NB4 (cell line): ENCODE data around the gene DIDO1.

Experiments
- DNase-seq: peaks from one replicate; pipeline ENCODE4 v3.0.0; 2010; ENCODE audit warnings: low read depth
- H3K4me3 ChIP-seq: one replicate; pipeline ENCODE4 v1.5.1; 2011; ENCODE audit warnings: mild to moderate bottlenecking, low read depth, low read length, moderate library complexity
- MYC ChIP-seq: IDR thresholded peaks from 2 replicates; pipeline ENCODE4 v1.6.1; 2011; ENCODE audit warnings: low read depth, low read length
- POLR2A ChIP-seq: IDR thresholded peaks from 2 replicates; pipeline ENCODE4 v1.6.1; 2011; ENCODE audit warnings: mild to moderate bottlenecking; ENCODE audit not compliant: insufficient read length; ENCODE audit errors: extremely low read depth
- TF ChIP-seq, protein P1 (sequence below): IDR thresholded peaks from one replicate; pipeline ENCODE4 v1.5.1; 2012; ENCODE audit warnings: low read depth, low read length
- TF ChIP-seq, protein P2 (sequence below): IDR thresholded peaks from 2 replicates; pipeline ENCODE4 v1.6.1; 2011; ENCODE audit warnings: low read depth, low read length

The DIDO1 gene

DNA sequence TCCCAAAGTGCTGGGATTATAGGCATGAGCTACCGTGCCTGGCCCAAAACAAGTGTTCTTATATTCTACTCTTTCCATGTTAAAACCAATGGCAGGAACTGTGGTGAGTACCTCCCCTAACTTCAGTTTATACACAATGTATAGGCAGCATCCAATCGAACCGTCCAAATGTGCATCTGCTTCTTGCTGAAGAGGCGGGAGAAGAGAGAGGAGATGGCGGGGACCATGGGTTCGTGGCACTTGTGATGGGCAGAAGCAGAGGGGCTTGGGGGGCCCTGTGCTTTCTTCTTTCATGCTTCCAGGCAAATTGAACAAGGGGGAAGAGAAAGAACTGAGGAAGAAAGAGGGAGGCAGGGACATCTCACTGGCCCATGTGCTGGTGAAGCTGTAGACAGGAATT lies 53.4 kb downstream of the DIDO1 start:
- no peak overlapping the region for H3K4me3 ChIP-seq
- TF ChIP-seq, protein P1, sequence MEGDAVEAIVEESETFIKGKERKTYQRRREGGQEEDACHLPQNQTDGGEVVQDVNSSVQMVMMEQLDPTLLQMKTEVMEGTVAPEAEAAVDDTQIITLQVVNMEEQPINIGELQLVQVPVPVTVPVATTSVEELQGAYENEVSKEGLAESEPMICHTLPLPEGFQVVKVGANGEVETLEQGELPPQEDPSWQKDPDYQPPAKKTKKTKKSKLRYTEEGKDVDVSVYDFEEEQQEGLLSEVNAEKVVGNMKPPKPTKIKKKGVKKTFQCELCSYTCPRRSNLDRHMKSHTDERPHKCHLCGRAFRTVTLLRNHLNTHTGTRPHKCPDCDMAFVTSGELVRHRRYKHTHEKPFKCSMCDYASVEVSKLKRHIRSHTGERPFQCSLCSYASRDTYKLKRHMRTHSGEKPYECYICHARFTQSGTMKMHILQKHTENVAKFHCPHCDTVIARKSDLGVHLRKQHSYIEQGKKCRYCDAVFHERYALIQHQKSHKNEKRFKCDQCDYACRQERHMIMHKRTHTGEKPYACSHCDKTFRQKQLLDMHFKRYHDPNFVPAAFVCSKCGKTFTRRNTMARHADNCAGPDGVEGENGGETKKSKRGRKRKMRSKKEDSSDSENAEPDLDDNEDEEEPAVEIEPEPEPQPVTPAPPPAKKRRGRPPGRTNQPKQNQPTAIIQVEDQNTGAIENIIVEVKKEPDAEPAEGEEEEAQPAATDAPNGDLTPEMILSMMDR, result no peak
- no peak for TF ChIP-seq POLR2A
- DNase-seq, result no peak

DNA sequence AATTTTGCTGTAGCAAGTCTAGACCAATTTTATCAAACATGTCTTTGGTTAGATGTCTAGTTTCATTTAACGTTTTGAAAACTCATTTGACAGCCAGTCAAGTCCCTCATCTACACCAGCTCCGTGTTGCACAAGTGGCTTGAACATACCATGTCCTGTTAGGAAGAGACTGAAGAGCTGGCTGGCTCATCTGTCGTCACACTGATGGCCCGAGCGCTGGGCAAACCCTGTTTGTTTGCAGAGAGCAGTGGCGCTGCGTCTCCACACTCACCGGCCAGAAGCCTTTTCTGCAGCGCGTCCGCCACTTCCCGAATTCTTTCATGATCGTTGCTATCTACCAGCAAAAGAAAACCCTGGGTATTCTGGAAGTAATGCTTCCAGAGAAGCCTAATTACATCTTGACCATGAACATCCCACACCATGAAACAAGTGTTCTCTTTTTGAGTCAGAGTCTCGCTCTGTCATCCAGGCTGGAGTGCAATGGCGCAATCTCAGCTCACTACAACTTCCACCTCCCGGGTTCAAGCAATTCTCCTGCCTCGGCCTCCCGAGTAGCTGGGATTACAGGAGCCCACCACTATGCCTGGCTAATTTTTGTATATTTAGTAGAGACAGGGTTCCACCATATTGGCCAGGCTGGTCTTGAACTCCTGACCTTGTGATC lies 54.0 kb downstream of the DIDO1 start:
- no peak for DNase-seq

DNA sequence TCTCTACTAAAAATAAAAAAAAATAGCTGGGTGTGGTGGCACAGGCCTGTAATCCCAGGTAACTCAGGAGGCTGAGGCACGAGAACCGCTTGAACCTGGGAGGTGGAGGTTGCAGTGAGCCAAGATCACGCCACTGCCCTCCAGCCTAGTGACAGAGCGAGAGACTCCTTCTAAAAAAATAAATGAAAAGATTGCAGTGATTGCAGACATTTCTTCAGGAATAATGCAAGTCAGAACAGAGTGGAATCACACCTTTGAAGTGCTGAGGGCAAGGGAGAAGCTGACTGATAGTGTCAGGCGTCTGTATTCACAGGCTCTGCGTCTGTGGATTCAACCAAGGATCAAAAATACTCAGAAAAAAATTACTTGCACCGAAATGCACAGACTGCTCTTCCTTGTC lies 62.1 kb downstream of the DIDO1 start:
- no peak overlapping the region for H3K4me3 ChIP-seq
- TF ChIP-seq, protein P2, sequence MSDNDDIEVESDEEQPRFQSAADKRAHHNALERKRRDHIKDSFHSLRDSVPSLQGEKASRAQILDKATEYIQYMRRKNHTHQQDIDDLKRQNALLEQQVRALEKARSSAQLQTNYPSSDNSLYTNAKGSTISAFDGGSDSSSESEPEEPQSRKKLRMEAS, result 0 out of 2 replicates have a peak, but pooled peaks have one; percentile 10
- no peak for TF ChIP-seq POLR2A
- DNase-seq, result no peak

More for the DNA sequence above, 54.0 kb downstream of the DIDO1 start:
- H3K4me3 ChIP-seq, result no peak overlapping the region
- TF ChIP-seq POLR2A, result no peak
- TF ChIP-seq, protein P1, result no peak
- no peak for TF ChIP-seq MYC
- TF ChIP-seq, protein P2, result no peak

DNA sequence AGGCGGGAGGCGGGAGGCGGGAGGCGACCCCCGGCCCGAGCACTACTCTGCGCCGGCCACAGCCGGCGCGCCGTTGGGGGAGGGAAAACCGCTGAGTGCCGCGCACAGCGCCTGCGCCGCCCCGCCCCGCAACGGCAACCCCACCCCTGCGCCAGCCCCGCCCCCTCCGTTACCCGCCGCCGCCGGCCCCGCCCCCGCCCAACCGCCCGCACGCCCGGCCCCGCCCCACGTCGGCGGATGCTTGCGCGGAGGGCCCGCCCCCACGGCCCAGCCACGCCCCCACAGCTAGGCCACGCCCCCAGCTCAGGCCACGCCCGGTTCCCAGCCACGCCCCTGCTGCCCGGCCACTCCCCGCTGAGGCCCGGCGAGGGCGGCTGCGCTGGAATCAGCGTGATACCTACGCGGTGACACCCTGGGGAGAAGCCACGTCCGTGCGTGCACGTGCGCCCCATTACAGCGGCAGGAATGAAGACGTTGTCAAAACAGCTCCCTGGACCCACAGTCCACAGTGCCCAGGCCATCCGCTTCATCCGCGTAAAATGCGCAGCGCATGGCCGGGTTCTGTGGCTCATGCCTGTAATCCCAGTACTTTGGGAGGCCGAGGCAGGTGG lies 64.5 kb downstream of the DIDO1 start, which contains the start of gene TCFL5:
TCFL5 (minus strand) TSS at position 97 of the 611 bp plus-strand sequence. CDS start 152 bp downstream, outside the sequence.
- peak; percentile 89 for DNase-seq
- TF ChIP-seq, protein P1, result no peak
- TF ChIP-seq MYC (peak; percentile 80), POLR2A (peak; percentile 47)
- TF ChIP-seq, protein P2, result peak; percentile 99
- H3K4me3 ChIP-seq, result peak within 1 kb of the TSS; percentile 67

DNA sequence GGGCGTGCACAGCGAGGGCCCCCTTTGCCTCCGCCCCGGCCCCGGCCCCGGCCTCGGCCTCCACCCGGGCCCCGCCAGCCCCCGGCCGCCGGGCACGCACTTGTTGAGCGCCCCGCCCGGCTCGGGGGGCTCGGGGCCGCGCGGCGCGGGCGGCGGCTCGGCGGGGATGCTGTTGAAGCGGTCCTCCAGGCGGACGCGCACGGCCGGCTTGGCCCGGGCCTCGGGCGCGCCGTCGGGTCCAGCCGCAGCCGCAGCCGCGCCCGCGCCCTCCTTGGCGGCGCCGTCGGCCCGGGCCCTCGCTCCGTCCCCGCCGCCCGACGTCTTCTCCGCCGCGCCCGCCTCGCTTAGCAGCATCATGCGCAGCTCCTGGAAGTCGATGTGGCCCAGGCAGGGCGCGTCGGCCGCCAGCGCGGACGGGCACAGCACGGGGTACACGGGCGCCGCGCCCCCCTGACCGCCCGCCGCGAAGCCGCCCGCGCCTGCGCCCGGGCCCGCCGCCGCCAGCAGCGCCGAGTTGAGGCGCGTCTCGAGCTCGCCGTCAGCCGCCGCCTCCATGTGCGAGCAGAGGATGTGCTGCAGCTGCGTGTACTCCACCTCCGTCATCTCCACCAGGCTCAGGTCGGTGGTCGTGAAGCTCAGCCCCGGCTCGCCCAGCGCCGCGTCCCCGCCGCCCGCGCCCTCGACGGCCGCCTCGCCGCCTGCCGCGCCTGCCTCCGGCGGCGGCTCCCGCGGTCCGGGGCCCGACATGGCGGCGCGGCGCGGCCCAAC lies 65.2 kb downstream of the DIDO1 start:
- TF ChIP-seq MYC, result peak; percentile 46; the same call in 1 of the 2 replicates
- TF ChIP-seq POLR2A, result no peak
- TF ChIP-seq, protein P1, result no peak
- TF ChIP-seq, protein P2, result peak; percentile 48; the same call in 1 of the 2 replicates
- peak; percentile 62 for DNase-seq
- peak overlapping the region; percentile 67 for H3K4me3 ChIP-seq

DNA sequence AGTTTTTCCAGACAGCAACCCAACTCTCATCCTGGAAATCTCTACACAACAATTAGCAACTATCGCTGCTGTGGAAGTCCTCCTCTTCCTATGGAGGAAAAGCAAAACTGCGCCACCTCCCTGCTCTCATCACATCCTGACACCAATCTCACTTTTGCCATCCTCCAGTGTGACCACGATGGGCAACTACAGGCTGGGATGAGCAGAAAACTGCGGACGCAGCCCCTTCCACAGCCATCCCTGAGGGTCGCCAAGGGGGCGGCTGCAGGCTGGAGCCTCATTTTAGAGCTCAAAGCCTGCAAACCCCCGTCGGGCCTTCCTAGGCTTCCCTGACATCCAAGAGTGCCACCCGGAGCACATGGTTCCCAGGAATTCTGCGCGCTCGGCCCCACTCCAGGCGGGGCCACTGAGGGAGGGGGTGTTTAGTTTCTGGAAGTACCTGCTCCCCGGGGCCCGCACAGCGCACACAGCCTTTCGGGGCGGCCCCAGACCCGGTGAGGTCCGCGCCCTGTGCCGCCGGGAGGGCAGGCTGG lies 65.8 kb downstream of the DIDO1 start:
- DNase-seq, result peak; percentile 38
- peak overlapping the region; percentile 67 for H3K4me3 ChIP-seq
- no peak for TF ChIP-seq MYC
- TF ChIP-seq, protein P2, result peak; percentile 36; the same call in 1 of the 2 replicates
